ENCODE data around the gene LRRC36. TPM values are rescaled to one million over a fixed set of nuclear protein-coding genes. Genes with fewer than 3 reads are reported as not detected.

The LRRC36 gene
- total RNA-seq, 4 donors from 2014 or later: 0.17 TPM; not detected in 3

DNA sequence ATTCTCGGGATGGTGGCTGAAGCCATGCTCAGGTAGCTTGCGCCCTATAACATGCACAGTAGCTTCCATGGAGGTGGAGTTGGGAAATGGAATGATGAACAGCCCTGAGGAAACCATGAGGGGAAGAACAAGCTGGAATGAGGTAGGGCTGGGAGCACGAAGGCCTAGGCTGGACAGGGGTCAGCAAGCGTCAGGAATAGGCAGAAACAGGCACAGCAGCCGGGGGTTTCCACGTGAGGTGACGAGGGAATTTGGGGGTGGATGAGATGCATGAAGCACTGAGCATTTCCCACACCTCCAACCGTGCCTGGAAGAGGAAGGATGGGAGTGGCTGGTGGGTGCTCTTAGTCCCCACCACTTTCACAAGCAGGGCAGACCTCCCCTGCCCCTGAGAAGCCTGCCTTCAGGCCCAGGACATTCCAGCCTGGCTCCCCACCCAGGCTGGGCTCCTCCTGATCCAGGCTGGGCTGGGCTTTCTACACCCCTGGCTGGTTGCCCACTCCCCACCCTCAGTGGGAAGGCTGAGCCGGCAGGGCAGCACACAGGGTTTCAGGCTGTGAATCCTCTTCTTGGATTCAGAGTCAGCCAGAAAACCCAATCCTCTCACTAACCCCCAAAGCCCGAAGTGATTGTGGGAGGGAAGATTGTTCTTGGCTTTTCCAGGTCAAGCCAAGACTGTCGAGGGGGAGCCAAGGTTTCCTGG, 25.4 kb upstream of the LRRC36 start:
- TF ChIP-seq, protein P1, sequence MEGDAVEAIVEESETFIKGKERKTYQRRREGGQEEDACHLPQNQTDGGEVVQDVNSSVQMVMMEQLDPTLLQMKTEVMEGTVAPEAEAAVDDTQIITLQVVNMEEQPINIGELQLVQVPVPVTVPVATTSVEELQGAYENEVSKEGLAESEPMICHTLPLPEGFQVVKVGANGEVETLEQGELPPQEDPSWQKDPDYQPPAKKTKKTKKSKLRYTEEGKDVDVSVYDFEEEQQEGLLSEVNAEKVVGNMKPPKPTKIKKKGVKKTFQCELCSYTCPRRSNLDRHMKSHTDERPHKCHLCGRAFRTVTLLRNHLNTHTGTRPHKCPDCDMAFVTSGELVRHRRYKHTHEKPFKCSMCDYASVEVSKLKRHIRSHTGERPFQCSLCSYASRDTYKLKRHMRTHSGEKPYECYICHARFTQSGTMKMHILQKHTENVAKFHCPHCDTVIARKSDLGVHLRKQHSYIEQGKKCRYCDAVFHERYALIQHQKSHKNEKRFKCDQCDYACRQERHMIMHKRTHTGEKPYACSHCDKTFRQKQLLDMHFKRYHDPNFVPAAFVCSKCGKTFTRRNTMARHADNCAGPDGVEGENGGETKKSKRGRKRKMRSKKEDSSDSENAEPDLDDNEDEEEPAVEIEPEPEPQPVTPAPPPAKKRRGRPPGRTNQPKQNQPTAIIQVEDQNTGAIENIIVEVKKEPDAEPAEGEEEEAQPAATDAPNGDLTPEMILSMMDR (IDR thresholded peaks at IDR 0.05; ENCODE audit: low read depth): no peak

DNA sequence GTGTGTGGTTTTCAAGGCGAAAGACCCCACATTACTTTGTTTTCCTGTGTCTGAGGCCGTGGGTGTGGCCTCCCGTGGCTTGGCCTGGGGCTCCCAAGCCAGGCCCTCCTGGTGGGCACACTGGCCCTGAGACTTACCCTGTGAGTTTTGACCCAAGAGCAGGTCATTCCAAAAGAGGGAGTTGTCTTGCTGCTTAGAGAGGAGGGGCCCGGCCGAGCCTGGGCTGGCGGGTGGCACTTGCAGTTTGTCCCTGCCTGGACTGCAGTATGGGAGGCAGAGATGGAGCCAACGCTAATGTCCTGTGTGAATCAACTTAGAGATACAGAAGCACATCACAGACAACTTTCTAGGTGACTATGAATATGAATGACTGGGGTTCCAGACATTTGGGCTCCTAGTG, 24.5 kb upstream of the LRRC36 start:
- TF ChIP-seq, protein P1 (IDR thresholded peaks at IDR 0.05; ENCODE audit: low read depth): no peak

DNA sequence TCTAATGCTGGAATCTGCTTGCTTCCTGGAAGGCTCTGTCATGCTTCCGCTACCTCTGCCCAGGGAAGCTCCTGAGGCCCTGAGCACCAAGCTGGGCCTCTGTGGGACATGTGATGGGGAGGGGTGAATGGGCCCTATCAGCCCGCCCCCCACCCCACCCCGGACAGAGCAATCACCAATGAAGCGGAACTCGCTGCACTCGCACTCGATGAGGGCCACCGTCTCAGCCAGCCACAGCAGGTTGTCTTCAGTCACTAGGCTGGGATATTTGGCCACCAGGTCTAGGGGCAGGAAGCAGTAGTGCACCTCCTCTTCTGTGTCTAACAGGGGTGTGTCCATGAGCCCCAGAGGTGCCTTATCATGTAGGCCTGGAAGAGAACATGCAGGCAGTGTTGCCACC, 23.6 kb upstream of the LRRC36 start:
- TF ChIP-seq, protein P1 (IDR thresholded peaks at IDR 0.05; ENCODE audit: low read depth): no peak

DNA sequence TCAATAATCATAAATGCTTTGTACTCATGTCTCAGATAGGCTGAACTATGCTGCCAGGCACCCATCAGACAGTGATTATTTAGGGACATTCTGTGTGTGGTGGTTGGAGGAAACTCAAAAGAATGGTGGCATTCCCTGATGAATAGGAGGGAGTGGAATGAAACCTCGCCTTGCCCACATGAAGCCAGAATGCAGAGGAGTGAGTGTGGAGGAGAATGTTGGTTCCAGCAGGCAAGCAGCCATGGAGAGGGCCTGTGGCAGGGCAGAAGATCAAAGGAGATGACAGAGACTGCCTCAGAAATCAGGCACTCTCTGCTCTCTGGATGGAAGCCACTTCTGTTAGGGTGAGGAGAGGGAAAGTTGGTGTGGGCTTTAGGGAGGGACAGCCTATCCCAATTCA, 22.6 kb upstream of the LRRC36 start:
- TF ChIP-seq, protein P1 (IDR thresholded peaks at IDR 0.05; ENCODE audit: low read depth): no peak

DNA sequence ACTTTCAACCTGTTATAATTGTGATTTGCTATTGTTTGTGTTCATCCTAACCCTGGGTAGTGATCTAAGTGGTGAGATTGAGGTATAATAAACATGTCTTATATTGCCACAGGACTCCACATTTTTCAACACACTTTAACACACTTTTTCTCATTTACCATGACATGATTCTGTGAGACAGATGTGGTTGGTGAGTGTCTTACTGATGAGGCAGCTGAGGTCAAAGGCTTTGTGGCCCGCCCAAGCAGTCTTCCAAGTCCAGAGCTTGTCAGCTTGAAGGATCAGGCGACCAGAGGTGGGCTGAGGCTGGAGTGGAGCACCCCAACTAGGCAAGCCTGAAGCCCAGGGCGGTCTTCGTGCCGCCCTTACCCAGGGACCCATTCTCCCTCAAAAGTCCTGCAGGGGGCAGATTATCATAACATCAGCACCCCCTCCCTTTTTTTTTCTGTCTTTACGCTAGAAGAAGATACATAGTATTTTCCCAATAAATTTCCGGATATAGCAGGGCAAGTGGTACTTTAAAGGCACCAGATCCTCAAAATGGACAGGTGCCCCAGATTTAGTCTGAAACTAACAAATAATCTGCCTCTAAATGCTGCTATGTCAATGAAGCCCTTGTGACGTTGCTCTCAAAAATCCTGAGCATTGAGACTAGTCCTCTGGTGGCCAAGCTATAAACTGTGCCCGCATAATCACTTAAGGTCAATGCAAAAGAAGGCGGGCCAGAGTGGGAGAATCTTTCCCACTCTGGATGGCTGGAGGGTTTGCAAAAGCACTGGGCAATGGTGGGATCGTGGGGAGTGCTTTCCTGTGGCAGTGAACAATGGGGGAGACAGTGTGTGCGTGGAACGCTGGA, 21.2 kb upstream of the LRRC36 start:
- TF ChIP-seq, protein P1 (IDR thresholded peaks at IDR 0.05; ENCODE audit: low read depth): no peak

DNA sequence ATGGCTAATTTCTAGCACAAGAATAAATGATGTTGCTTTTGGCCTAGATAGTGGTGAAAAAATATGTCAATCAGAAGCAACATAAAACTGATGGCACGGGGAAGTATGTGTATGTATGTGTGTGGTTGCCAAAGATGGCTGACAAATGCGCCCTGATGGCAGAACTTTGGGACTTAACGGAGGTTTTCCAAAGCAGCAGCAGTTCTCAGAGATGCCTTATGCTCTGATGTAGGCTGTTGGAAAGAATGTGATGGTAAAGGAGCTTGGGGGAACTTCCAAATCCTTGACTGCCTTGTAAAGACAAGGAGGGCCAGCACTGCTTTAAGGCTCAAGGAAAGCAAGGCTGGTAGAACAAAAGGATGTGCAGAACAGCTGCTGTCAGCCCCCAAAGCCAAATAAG, 16.1 kb upstream of the LRRC36 start:
- TF ChIP-seq, protein P1 (IDR thresholded peaks at IDR 0.05; ENCODE audit: low read depth): no peak
